Psoas muscle (tissue), 8 donors: Measurements from ENCODE around the gene SKIC2. TPM values are rescaled to one million over a fixed set of nuclear protein-coding genes. Genes with fewer than 3 reads are reported as not detected.
"Not testable (repeated sequence)": the region's sequence is repeated elsewhere in the genome, so short reads cannot be mapped to it uniquely, and the experiment has no call there.

Source experiments
- ATAC-seq, 4 donors: fragments of 200-7000 bp; cut with Tn5 transposase; one replicate each; pipeline ENCODE4 v1.9.1; 2020; ENCODE audit warnings: moderate library complexity in 3 of 4, mild to moderate bottlenecking in 2 of 4
- DNase-seq, 2 donors: peaks; one replicate each; pipeline ENCODE4 v3.0.0-alpha.2; 2020
- H3K27ac ChIP-seq: fragments of 200-600 bp; one replicate; pipeline ENCODE4 v1.8.0; 2022
- H3K27me3 ChIP-seq, 3 donors: fragments of 200-600 bp in 1 of 3; one replicate each; pipeline versions ENCODE4 v1.6.1 to v1.8.0; 2013 to 2022; ENCODE audit warnings: low read length in 2 of 3, mild to moderate bottlenecking in 2 of 3, moderate library complexity in 1 of 3; ENCODE audit not compliant: insufficient read depth in 3 of 3
- H3K36me3 ChIP-seq, 2 donors: fragments of 200-600 bp in 1 of 2; one replicate each; pipeline versions ENCODE4 v1.6.1 to v1.8.0; 2013 to 2022; ENCODE audit warnings: low read depth in 1 of 2, mild to moderate bottlenecking in 1 of 2, moderate library complexity in 1 of 2; ENCODE audit not compliant: insufficient read depth in 1 of 2
- H3K4me1 ChIP-seq: fragments of 200-600 bp; one replicate; pipeline ENCODE4 v1.8.0; 2022
- H3K4me3 ChIP-seq: fragments of 200-600 bp; one replicate; pipeline ENCODE4 v1.8.0; 2022; ENCODE audit warnings: mild to moderate bottlenecking
- H3K9me3 ChIP-seq: fragments of 200-600 bp; one replicate; pipeline ENCODE4 v1.8.0; 2022
- WGBS, 3 donors: extraction: QIAGEN DNeasy Blood & Tissue Kit; methylation state at CpG; one replicate each; pipeline versions ENCODE4 v1.1.6 to v1.1.7; 2013; 5-methylcytosine and 5-hydroxymethylcytosine counted together
- intact Hi-C, 2 donors: fragments of 100-400 bp; cut with DNase I; formaldehyde crosslinking; loops; one replicate each; pipeline versions ENCODE4 v1.11.0 to v1.14.2; 2022
- polyA plus RNA-seq, 3 donors: library from polyadenylated mRNA; stranded (reverse); fragments of 200-250 nt; gene quantifications; one replicate each; pipeline ENCODE4 v1.2.3, GENCODE V29; 2013
- total RNA-seq, 4 donors: library from RNA; stranded (reverse); fragmentation: NEBNext Ultra II Directional in 2 of 4; extraction: Animal tissue kit (Norgen Biotek cat#: 25700) in 2 of 4; gene quantifications; one replicate each; pipeline versions ENCODE4 v1.2.1 to v1.2.4, GENCODE V29; 2021 to 2023
- donor health status: healthy with polysubstance abuse.
- donor health status: DM: no; HTN: no; CAD: no; lungs with moderate emphysema.
- donor health status: Bipolar disorder and iron deficiency.
- donor health status: healthy.
- donor health status: DM: yes; HTN: yes; CAD: no.
- donor health status: DM: no; HTN: no; CAD: no.
- donor health status: DM: no; HTN: no; CAD: no.
- donor health status: DM: yes; HTN: yes; CAD: no.

The SKIC2 gene
- total and polyA plus RNA-seq, 7 donors = 26.9 to 36.6 (median 30.2) TPM

DNA sequence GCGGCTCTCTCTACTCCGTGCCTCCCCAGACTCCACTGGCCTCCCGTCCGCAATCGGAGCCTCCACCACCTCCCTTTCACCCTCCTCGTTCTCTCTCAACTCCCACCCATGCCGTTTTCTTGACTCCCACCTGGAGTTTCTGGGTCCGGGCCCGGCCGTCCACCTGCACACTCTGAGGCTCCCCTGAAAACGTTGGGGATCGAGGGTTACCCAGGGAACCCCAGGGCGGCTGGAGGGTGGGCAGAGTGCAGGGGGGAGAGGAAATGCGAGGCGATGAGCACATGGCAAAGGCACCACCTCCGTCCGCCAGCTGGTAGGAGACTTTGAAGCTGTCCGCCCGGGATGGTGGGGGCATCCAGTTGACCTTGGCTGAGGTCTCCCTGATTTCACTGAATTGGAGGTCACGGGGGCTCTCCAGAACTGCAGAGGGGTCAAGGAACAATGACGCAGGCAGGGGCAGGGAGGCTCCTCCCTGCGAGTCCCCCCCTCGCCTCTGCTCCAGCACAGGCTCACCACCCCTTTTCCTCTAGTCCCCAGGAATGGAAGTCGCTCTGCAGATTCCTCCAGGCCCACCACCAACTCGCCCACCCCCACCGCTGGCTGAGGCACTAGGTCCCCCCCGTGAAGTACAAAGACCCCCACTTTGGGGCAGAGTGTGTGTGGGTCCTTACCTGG lies 52.0 kb downstream of the SKIC2 start:
- H3K9me3 ChIP-seq, H3K4me3 ChIP-seq, H3K27me3 ChIP-seq, H3K36me3 ChIP-seq, intact Hi-C loops, ATAC-seq, H3K4me1 ChIP-seq, H3K27ac ChIP-seq: not testable (repeated sequence)
- peak; percentile 17 to 23 for DNase-seq
- WGBS, 3 donors = 70 to 76% (median 74%) methylated on average over 13 to 18 of the region's 27 CpGs

- DNase-seq = peak; percentile 47 to 49
- intact Hi-C loops = not testable (repeated sequence)
- 82 to 85% (median 82%) methylated on average over 13 to 16 of the region's 17 CpGs for WGBS, 3 donors
These were observed 54.1 kb downstream of the SKIC2 start for GRCh38 chr6:32012941-32013617.

GRCh38 chr6:32013738-32014137 lies 54.8 kb downstream of the SKIC2 start:
- H3K9me3 ChIP-seq, H3K4me3 ChIP-seq, intact Hi-C loops, ATAC-seq, H3K27ac ChIP-seq, H3K36me3 ChIP-seq, H3K4me1 ChIP-seq, H3K27me3 ChIP-seq, DNase-seq: not testable (repeated sequence)
- no CpG with 5 or more reads among the region's 5 CpGs for WGBS, 3 donors

More at GRCh38 chr6:32012941-32013617, 54.1 kb downstream of the SKIC2 start:
- H3K36me3 ChIP-seq, H3K4me3 ChIP-seq, H3K4me1 ChIP-seq, H3K27ac ChIP-seq, H3K9me3 ChIP-seq, ATAC-seq, H3K27me3 ChIP-seq: not testable (repeated sequence)

- DNase-seq, H3K4me3 ChIP-seq, H3K9me3 ChIP-seq, intact Hi-C loops, H3K27ac ChIP-seq, H3K4me1 ChIP-seq, H3K27me3 ChIP-seq, H3K36me3 ChIP-seq: not testable (repeated sequence)
- ATAC-seq = peak in 3 of 4 donors; percentile 25 to 55 (median 32)
- WGBS, 3 donors = no CpG with 5 or more reads among the region's 6 CpGs
These were observed 55.6 kb downstream of the SKIC2 start, which contains the start of gene C4B for GRCh38 chr6:32014547-32014946. Gene C4B (plus strand): TSS chr6:32014795. CDS start chr6:32014846, 51 bp downstream.

Other genes starting within 250 kb of the SKIC2 start
Only the 30 nearest of the 35 such genes appear.
- gene DDAH2, start 229.9 kb upstream of the SKIC2 start, total RNA-seq = 10 to 100 TPM in 2 of 4 donors, 1 to 10 TPM in 2; 8.4 to 16.2 (median 10.2) TPM
- 10 to 100 TPM in 2 of 3 donors, 1 to 10 TPM in 1; 6.3 to 13.8 (median 11.3) TPM for gene DDAH2, start 229.9 kb upstream of the SKIC2 start, polyA plus RNA-seq
- 10 to 100 TPM; 29.1 to 51.2 (median 41.9) TPM for gene CLIC1, start 222.6 kb upstream of the SKIC2 start, total RNA-seq
- gene CLIC1, start 222.6 kb upstream of the SKIC2 start, polyA plus RNA-seq = 10 to 100 TPM; 20.6 to 85.9 (median 35.1) TPM
- gene MSH5, start 219.2 kb upstream of the SKIC2 start, total RNA-seq = 1 to 10 TPM; 1.7 to 3.0 (median 1.8) TPM
- 1 to 10 TPM; 1.4 to 2.7 (median 1.7) TPM for gene MSH5, start 219.2 kb upstream of the SKIC2 start, polyA plus RNA-seq
- gene SAPCD1, start 196.5 kb upstream of the SKIC2 start, total RNA-seq = under 1 TPM in 1 of 4 donors, not detected in 3; 0.59 TPM
- gene SAPCD1, start 196.5 kb upstream of the SKIC2 start, polyA plus RNA-seq = under 1 TPM; 0.13 to 0.78 (median 0.23) TPM
- gene VWA7, start 181.8 kb upstream of the SKIC2 start, total RNA-seq = 1 to 10 TPM; 5.2 to 8.0 (median 7.5) TPM
- gene VWA7, start 181.8 kb upstream of the SKIC2 start, polyA plus RNA-seq = 1 to 10 TPM in 2 of 3 donors, under 1 TPM in 1; 0.76 to 3.5 (median 1.8) TPM
- gene VARS1, start 163.4 kb upstream of the SKIC2 start, total RNA-seq = 100 to 1,000 TPM in 1 of 4 donors, 10 to 100 TPM in 3; 53.2 to 108 (median 76.1) TPM
- 10 to 100 TPM; 43.9 to 70.4 (median 57.4) TPM for gene VARS1, start 163.4 kb upstream of the SKIC2 start, polyA plus RNA-seq
- gene LSM2, start 152.2 kb upstream of the SKIC2 start, total RNA-seq = 10 to 100 TPM; 19.5 to 42.9 (median 28.7) TPM
- gene LSM2, start 152.2 kb upstream of the SKIC2 start, polyA plus RNA-seq = 10 to 100 TPM; 35.3 to 92.1 (median 44.2) TPM
- gene HSPA1L, start 143.9 kb upstream of the SKIC2 start, total RNA-seq = 1 to 10 TPM; 2.5 to 6.2 (median 4.4) TPM
- 10 to 100 TPM in 1 of 3 donors, 1 to 10 TPM in 1, under 1 TPM in 1; 0.86 to 23.1 (median 3.3) TPM for gene HSPA1L, start 143.9 kb upstream of the SKIC2 start, polyA plus RNA-seq
- 100 to 1,000 TPM; 241 to 940 (median 407) TPM for gene HSPA1A, start 143.6 kb upstream of the SKIC2 start, total RNA-seq
- gene HSPA1A, start 143.6 kb upstream of the SKIC2 start, polyA plus RNA-seq = 100 to 1,000 TPM in 2 of 3 donors, 10 to 100 TPM in 1; 37.1 to 319 (median 203) TPM
- 100 to 1,000 TPM; 199 to 721 (median 347) TPM for gene HSPA1B, start 131.4 kb upstream of the SKIC2 start, total RNA-seq
- gene HSPA1B, start 131.4 kb upstream of the SKIC2 start, polyA plus RNA-seq = 100 to 1,000 TPM in 2 of 3 donors, 10 to 100 TPM in 1; 19.4 to 148 (median 104) TPM
- gene NEU1, start 96.4 kb upstream of the SKIC2 start, total RNA-seq = 10 to 100 TPM; 14.2 to 20.6 (median 18.6) TPM
- 10 to 100 TPM; 25.2 to 39.8 (median 29.4) TPM for gene NEU1, start 96.4 kb upstream of the SKIC2 start, polyA plus RNA-seq
- gene SLC44A4, start 80.2 kb upstream of the SKIC2 start, total RNA-seq = under 1 TPM in 2 of 4 donors, not detected in 2; 0.23 to 0.24 TPM
- under 1 TPM; 0.03 to 0.14 (median 0.08) TPM for gene SLC44A4, start 80.2 kb upstream of the SKIC2 start, polyA plus RNA-seq
- gene EHMT2, start 61.5 kb upstream of the SKIC2 start, total RNA-seq = 10 to 100 TPM in 1 of 4 donors, 1 to 10 TPM in 3; 6.8 to 14.2 (median 7.7) TPM
- 10 to 100 TPM in 2 of 3 donors, 1 to 10 TPM in 1; 8.4 to 20.8 (median 13.4) TPM for gene EHMT2, start 61.5 kb upstream of the SKIC2 start, polyA plus RNA-seq
- 1 to 10 TPM; 1.1 to 2.6 (median 1.8) TPM for gene ZBTB12, start 57.1 kb upstream of the SKIC2 start, total RNA-seq
- gene ZBTB12, start 57.1 kb upstream of the SKIC2 start, polyA plus RNA-seq = 1 to 10 TPM; 2.2 to 4.6 (median 2.9) TPM
- gene C2, start 31.5 kb upstream of the SKIC2 start, total RNA-seq = 1 to 10 TPM; 1.5 to 5.5 (median 3.5) TPM
- 1 to 10 TPM in 1 of 3 donors, under 1 TPM in 2; 0.77 to 1.2 (median 0.99) TPM for gene C2, start 31.5 kb upstream of the SKIC2 start, polyA plus RNA-seq
- gene CFB, start 13.1 kb upstream of the SKIC2 start, total RNA-seq = 1 to 10 TPM; 2.5 to 5.8 (median 3.4) TPM
- 1 to 10 TPM; 1.6 to 2.3 (median 1.8) TPM for gene CFB, start 13.1 kb upstream of the SKIC2 start, polyA plus RNA-seq
- 10 to 100 TPM; 47.2 to 52.3 (median 48.7) TPM for gene NELFE, start 204 bp upstream of the SKIC2 start, total RNA-seq
- gene NELFE, start 204 bp upstream of the SKIC2 start, polyA plus RNA-seq = 10 to 100 TPM; 44.3 to 86.9 (median 85.4) TPM
- gene DXO, start 13.0 kb downstream of the SKIC2 start, total RNA-seq = 10 to 100 TPM in 2 of 4 donors, 1 to 10 TPM in 2; 7.4 to 12.9 (median 9.9) TPM
- 10 to 100 TPM in 1 of 3 donors, 1 to 10 TPM in 2; 8.0 to 20.6 (median 9.2) TPM for gene DXO, start 13.0 kb downstream of the SKIC2 start, polyA plus RNA-seq
- 10 to 100 TPM in 3 of 4 donors, 1 to 10 TPM in 1; 5.6 to 13.2 (median 10.9) TPM for gene C4A, start 22.9 kb downstream of the SKIC2 start, total RNA-seq
- gene C4A, start 22.9 kb downstream of the SKIC2 start, polyA plus RNA-seq = 1 to 10 TPM; 3.0 to 3.2 (median 3.1) TPM
- gene C4B, start 55.6 kb downstream of the SKIC2 start, total RNA-seq = 10 to 100 TPM in 1 of 4 donors, 1 to 10 TPM in 3; 5.6 to 12.6 (median 9.4) TPM
- 1 to 10 TPM; 2.6 to 3.3 (median 2.7) TPM for gene C4B, start 55.6 kb downstream of the SKIC2 start, polyA plus RNA-seq
- 1 to 10 TPM in 1 of 4 donors, under 1 TPM in 1, not detected in 2; 0.19 to 9.9 TPM for gene CYP21A2, start 79.2 kb downstream of the SKIC2 start, total RNA-seq
- gene CYP21A2, start 79.2 kb downstream of the SKIC2 start, polyA plus RNA-seq = under 1 TPM in 2 of 3 donors, not detected in 1; 0.05 to 0.10 TPM
- gene TNXB, start 150.2 kb downstream of the SKIC2 start, total RNA-seq = 10 to 100 TPM; 14.5 to 26.1 (median 23.9) TPM
- gene TNXB, start 150.2 kb downstream of the SKIC2 start, polyA plus RNA-seq = 10 to 100 TPM in 1 of 3 donors, 1 to 10 TPM in 2; 7.0 to 13.6 (median 9.1) TPM
- gene ATF6B, start 169.1 kb downstream of the SKIC2 start, total RNA-seq = 10 to 100 TPM; 17.2 to 23.8 (median 19.9) TPM
- gene ATF6B, start 169.1 kb downstream of the SKIC2 start, polyA plus RNA-seq = 10 to 100 TPM; 13.0 to 35.2 (median 15.1) TPM
- 1 to 10 TPM; 2.1 to 4.3 (median 4.1) TPM for gene FKBPL, start 171.1 kb downstream of the SKIC2 start, total RNA-seq
- 10 to 100 TPM in 1 of 3 donors, 1 to 10 TPM in 2; 8.2 to 12.2 (median 9.9) TPM for gene FKBPL, start 171.1 kb downstream of the SKIC2 start, polyA plus RNA-seq
- gene PRRT1, start 192.8 kb downstream of the SKIC2 start, total RNA-seq = under 1 TPM; 0.08 to 0.51 (median 0.16) TPM
- under 1 TPM; 0.22 to 0.28 (median 0.26) TPM for gene PRRT1, start 192.8 kb downstream of the SKIC2 start, polyA plus RNA-seq
- 10 to 100 TPM; 11.3 to 15.1 (median 14.0) TPM for gene PPT2, start 195.0 kb downstream of the SKIC2 start, total RNA-seq
- 10 to 100 TPM; 12.5 to 28.3 (median 18.0) TPM for gene PPT2, start 195.0 kb downstream of the SKIC2 start, polyA plus RNA-seq
- 1 to 10 TPM; 2.0 to 7.0 (median 3.7) TPM for gene EGFL8, start 205.4 kb downstream of the SKIC2 start, total RNA-seq
- gene EGFL8, start 205.4 kb downstream of the SKIC2 start, polyA plus RNA-seq = 1 to 10 TPM; 2.1 to 4.0 (median 3.6) TPM
- gene AGPAT1, start 216.9 kb downstream of the SKIC2 start, total RNA-seq = 10 to 100 TPM; 36.8 to 59.8 (median 47.7) TPM
- gene AGPAT1, start 216.9 kb downstream of the SKIC2 start, polyA plus RNA-seq = 10 to 100 TPM; 35.0 to 77.8 (median 38.0) TPM
- gene RNF5, start 219.2 kb downstream of the SKIC2 start, total RNA-seq = 10 to 100 TPM; 52.0 to 91.1 (median 57.0) TPM
- 100 to 1,000 TPM; 110 to 122 (median 113) TPM for gene RNF5, start 219.2 kb downstream of the SKIC2 start, polyA plus RNA-seq
- gene AGER, start 225.1 kb downstream of the SKIC2 start, total RNA-seq = 1 to 10 TPM in 3 of 4 donors, under 1 TPM in 1; 0.85 to 2.0 (median 1.4) TPM
- 1 to 10 TPM in 1 of 3 donors, under 1 TPM in 2; 0.79 to 1.7 (median 0.91) TPM for gene AGER, start 225.1 kb downstream of the SKIC2 start, polyA plus RNA-seq